ENCODE measurements around the gene SETD4. TPM values are rescaled to one million over a fixed set of nuclear protein-coding genes. Genes with fewer than 3 reads are reported as not detected.
A peak's percentile ranks its signal among the peaks of the same experiment; 100 is the strongest.

Gene SETD4
- total RNA-seq, 1 experiment from 2014 or later: 12.5 TPM

GRCh38 chr21:36039861-36040260 lies 20.5 kb downstream of the SETD4 start:
- POLR2A ChIA-PET (ENCODE audit: unreplicated experiment): no interaction called here
- no peak for ATAC-seq

GRCh38 chr21:36038701-36039497 lies 21.4 kb downstream of the SETD4 start:
- DNase-seq (no peak), ATAC-seq (no peak)
- Histone ChIP-seq H3K9me3 (ENCODE audit: low read length) (no peaks in the 10 kb centered on the region), H3K4me2 (ENCODE audit: low read length) (no peak overlapping the region), H3K79me2 (ENCODE audit: low read length) (no peaks in the 10 kb centered on the region), H3K4me3 (ENCODE audit: low read length) (no peak overlapping the region), H3K9me2 (replicated peaks; ENCODE audit: low read length) (no peaks in the 10 kb centered on the region), H3K36me3 (ENCODE audit: low read depth, low read length) (peaks cover 43% of the 10 kb centered on the region), H4K20me1 (ENCODE audit: low read length) (no peaks in the 10 kb centered on the region), H2AFZ (ENCODE audit: low read length) (no peak overlapping the region), H3K9ac (ENCODE audit: low read length) (no peak overlapping the region), H3K27me3 (ENCODE audit: low read length) (no peaks in the 10 kb centered on the region), H3F3A (ENCODE audit: low read length, unreplicated experiment) (no peaks in the 10 kb centered on the region), H3K4me1 (ENCODE audit: insufficient read depth, low read length) (no peaks in the 10 kb centered on the region), H3K27ac (ENCODE audit: low read length) (no peak overlapping the region)
- POLR2A ChIA-PET (ENCODE audit: unreplicated experiment): no interaction called here
- intact Hi-C loops (cut with micrococcal nuclease): no loop called here
- CTCF ChIA-PET: no interaction called here
- TF ChIP-seq EZH2phosphoT487 (IDR thresholded peaks at IDR 0.05; ENCODE audit: borderline replicate concordance, low read length) (no peak), EZH2 (IDR thresholded peaks at IDR 0.05; ENCODE audit: low read length, unreplicated experiment) (no peak)
- TF ChIP-seq, protein P1, sequence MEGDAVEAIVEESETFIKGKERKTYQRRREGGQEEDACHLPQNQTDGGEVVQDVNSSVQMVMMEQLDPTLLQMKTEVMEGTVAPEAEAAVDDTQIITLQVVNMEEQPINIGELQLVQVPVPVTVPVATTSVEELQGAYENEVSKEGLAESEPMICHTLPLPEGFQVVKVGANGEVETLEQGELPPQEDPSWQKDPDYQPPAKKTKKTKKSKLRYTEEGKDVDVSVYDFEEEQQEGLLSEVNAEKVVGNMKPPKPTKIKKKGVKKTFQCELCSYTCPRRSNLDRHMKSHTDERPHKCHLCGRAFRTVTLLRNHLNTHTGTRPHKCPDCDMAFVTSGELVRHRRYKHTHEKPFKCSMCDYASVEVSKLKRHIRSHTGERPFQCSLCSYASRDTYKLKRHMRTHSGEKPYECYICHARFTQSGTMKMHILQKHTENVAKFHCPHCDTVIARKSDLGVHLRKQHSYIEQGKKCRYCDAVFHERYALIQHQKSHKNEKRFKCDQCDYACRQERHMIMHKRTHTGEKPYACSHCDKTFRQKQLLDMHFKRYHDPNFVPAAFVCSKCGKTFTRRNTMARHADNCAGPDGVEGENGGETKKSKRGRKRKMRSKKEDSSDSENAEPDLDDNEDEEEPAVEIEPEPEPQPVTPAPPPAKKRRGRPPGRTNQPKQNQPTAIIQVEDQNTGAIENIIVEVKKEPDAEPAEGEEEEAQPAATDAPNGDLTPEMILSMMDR (conservative IDR thresholded peaks at IDR 0.05; ENCODE audit: low read depth, low read length): no peak
- no TSS peak for BruUV-seq (replicated peaks)

More at GRCh38 chr21:36039861-36040260, 20.5 kb downstream of the SETD4 start:
- Histone ChIP-seq H3F3A (ENCODE audit: low read length, unreplicated experiment) (no peaks in the 10 kb centered on the region), H3K27me3 (ENCODE audit: low read length) (no peaks in the 10 kb centered on the region), H3K27ac (ENCODE audit: low read length) (no peak overlapping the region), H3K9me3 (ENCODE audit: low read length) (no peaks in the 10 kb centered on the region), H3K4me2 (ENCODE audit: low read length) (no peak overlapping the region), H3K4me3 (ENCODE audit: low read length) (no peak overlapping the region), H3K36me3 (ENCODE audit: low read depth, low read length) (peaks cover 51% of the 10 kb centered on the region), H3K79me2 (ENCODE audit: low read length) (no peaks in the 10 kb centered on the region), H3K9me2 (replicated peaks; ENCODE audit: low read length) (no peaks in the 10 kb centered on the region), H3K4me1 (ENCODE audit: insufficient read depth, low read length) (0 out of 2 replicates have a peak, but pooled peaks cover 7% of the 10 kb centered on the region), H2AFZ (ENCODE audit: low read length) (no peak overlapping the region), H4K20me1 (ENCODE audit: low read length) (no peaks in the 10 kb centered on the region), H3K9ac (ENCODE audit: low read length) (no peak overlapping the region)
- TF ChIP-seq EZH2phosphoT487 (IDR thresholded peaks at IDR 0.05; ENCODE audit: borderline replicate concordance, low read length) (no peak), EZH2 (IDR thresholded peaks at IDR 0.05; ENCODE audit: low read length, unreplicated experiment) (no peak)
- TF ChIP-seq, protein P1 (conservative IDR thresholded peaks at IDR 0.05; ENCODE audit: low read depth, low read length): no peak
- intact Hi-C loops (cut with micrococcal nuclease): no loop called here
- BruUV-seq (replicated peaks): no TSS peak
- CTCF ChIA-PET: no interaction called here
- no peak for DNase-seq

DNA sequence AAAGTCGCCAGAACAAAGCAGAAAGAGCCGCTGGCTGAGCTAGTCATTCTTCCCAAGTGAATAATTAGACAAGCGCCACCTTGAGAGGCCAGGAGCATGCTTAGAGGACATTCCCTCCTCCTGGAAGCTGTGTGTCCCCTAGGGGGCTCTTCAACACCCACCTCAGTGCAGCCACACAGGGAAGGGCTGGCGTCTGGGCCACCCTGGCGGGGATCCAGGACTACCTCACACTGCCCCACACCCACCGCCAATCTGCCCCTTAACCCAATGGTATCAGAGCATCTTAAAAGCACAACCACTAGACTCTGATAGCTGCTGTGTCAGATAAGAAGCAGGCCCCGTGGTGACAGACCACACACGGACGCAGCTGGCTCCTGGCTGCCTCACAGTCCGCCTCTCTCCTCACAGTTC lies 24.9 kb downstream of the SETD4 start:
- POLR2A ChIA-PET (ENCODE audit: unreplicated experiment): interaction anchor here (0.6 kb wide), 1 partner anchor 46 kb away, joined by 5 read pairs; no protein-coding TSS in a partner anchor
- Histone ChIP-seq H3K9me3 (ENCODE audit: low read length) (no peaks in the 10 kb centered on the region), H3K4me3 (ENCODE audit: low read length) (no peak overlapping the region), H3K27me3 (ENCODE audit: low read length) (no peaks in the 10 kb centered on the region), H2AFZ (ENCODE audit: low read length) (no peak overlapping the region), H3F3A (ENCODE audit: low read length, unreplicated experiment) (no peaks in the 10 kb centered on the region), H4K20me1 (ENCODE audit: low read length) (no peaks in the 10 kb centered on the region), H3K27ac (ENCODE audit: low read length) (no peak overlapping the region), H3K4me2 (ENCODE audit: low read length) (no peak overlapping the region), H3K9ac (ENCODE audit: low read length) (no peak overlapping the region), H3K36me3 (ENCODE audit: low read depth, low read length) (peaks cover 22% of the 10 kb centered on the region), H3K9me2 (replicated peaks; ENCODE audit: low read length) (no peaks in the 10 kb centered on the region), H3K79me2 (ENCODE audit: low read length) (no peaks in the 10 kb centered on the region), H3K4me1 (ENCODE audit: insufficient read depth, low read length) (no peaks in the 10 kb centered on the region)
- CTCF ChIA-PET: no interaction called here
- no peak for DNase-seq
- intact Hi-C loops (cut with micrococcal nuclease): no loop called here
- no peak for ATAC-seq
- no TSS peak for BruUV-seq (replicated peaks)
- TF ChIP-seq EZH2phosphoT487 (IDR thresholded peaks at IDR 0.05; ENCODE audit: borderline replicate concordance, low read length) (no peak), EZH2 (IDR thresholded peaks at IDR 0.05; ENCODE audit: low read length, unreplicated experiment) (no peak)
- TF ChIP-seq, protein P1 (conservative IDR thresholded peaks at IDR 0.05; ENCODE audit: low read depth, low read length): 0 out of 2 replicates have a peak, but pooled peaks have one; percentile 18
